Duodenal mucosa (tissue), 2 donors: ENCODE data around the gene CAMSAP3.

Experiments used
- H3K27ac ChIP-seq: one replicate; pipeline ENCODE4 v1.7.0; 2013; ENCODE audit warnings: low read depth, low read length
- H3K27me3 ChIP-seq, 2 donors: one replicate each; pipeline ENCODE4 v1.7.0; 2013; ENCODE audit warnings: low read length in 2 of 2, control low read depth in 1 of 2; ENCODE audit not compliant: insufficient read depth in 2 of 2, control insufficient read depth in 1 of 2
- H3K36me3 ChIP-seq, 2 donors: one replicate each; pipeline ENCODE4 v1.7.0; 2013; ENCODE audit warnings: low read length in 2 of 2, control low read depth in 1 of 2; ENCODE audit not compliant: insufficient read depth in 2 of 2, control insufficient read depth in 1 of 2
- H3K4me1 ChIP-seq, 2 donors: one replicate each; pipeline ENCODE4 v1.7.0; 2013; ENCODE audit warnings: low read length in 2 of 2, control low read depth in 1 of 2; ENCODE audit not compliant: insufficient read depth in 2 of 2, control insufficient read depth in 1 of 2
- H3K4me3 ChIP-seq, 2 donors: one replicate each; pipeline ENCODE4 v1.7.0; 2013; ENCODE audit warnings: low read length in 2 of 2, low read depth in 1 of 2
- H3K9ac ChIP-seq, 2 donors: one replicate each; pipeline ENCODE4 v1.7.0; 2013; ENCODE audit warnings: low read length in 2 of 2, low read depth in 1 of 2
- H3K9me3 ChIP-seq, 2 donors: one replicate each; pipeline ENCODE4 v1.7.0; 2013; ENCODE audit warnings: low read length in 2 of 2, control low read depth in 1 of 2; ENCODE audit not compliant: control insufficient read depth in 1 of 2

Gene CAMSAP3

GRCh38 chr19:7554990-7555864, 40.4 kb upstream of the CAMSAP3 start:
- Histone ChIP-seq H3K4me3 (no peak overlapping the region), H3K9me3 (no peaks in the 10 kb centered on the region), H3K9ac (no peak overlapping the region), H3K36me3 (peaks cover 21 to 48% of the 10 kb centered on the region in 2 donors), H3K4me1 (no peaks in the 10 kb centered on the region), H3K27ac (no peak overlapping the region), H3K27me3 (no peaks in the 10 kb centered on the region)

- peaks cover 21 to 52% of the 10 kb centered on the region in 2 donors for H3K36me3 ChIP-seq
- H3K27me3 ChIP-seq = no peaks in the 10 kb centered on the region
- no peaks in the 10 kb centered on the region for H3K9me3 ChIP-seq
- H3K4me3 ChIP-seq = no peak overlapping the region
- H3K27ac ChIP-seq = no peak overlapping the region
- no peak overlapping the region for H3K9ac ChIP-seq
- no peaks in the 10 kb centered on the region for H3K4me1 ChIP-seq
Observed at GRCh38 chr19:7556696-7557315, 38.9 kb upstream of the CAMSAP3 start.

- Histone ChIP-seq H3K27ac (no peak overlapping the region), H3K9me3 (no peaks in the 10 kb centered on the region), H3K27me3 (no peaks in the 10 kb centered on the region), H3K4me1 (no peaks in the 10 kb centered on the region), H3K36me3 (peaks cover 21 to 52% of the 10 kb centered on the region in 2 donors), H3K9ac (no peak overlapping the region), H3K4me3 (no peak overlapping the region)
Observed at GRCh38 chr19:7558667-7559066, 37.0 kb upstream of the CAMSAP3 start.

GRCh38 chr19:7559102-7559501, 36.6 kb upstream of the CAMSAP3 start:
- Histone ChIP-seq H3K4me3 (no peak overlapping the region), H3K9me3 (no peaks in the 10 kb centered on the region), H3K9ac (no peak overlapping the region), H3K36me3 (peaks cover 21 to 52% of the 10 kb centered on the region in 2 donors), H3K27me3 (no peaks in the 10 kb centered on the region), H3K4me1 (no peaks in the 10 kb centered on the region), H3K27ac (no peak overlapping the region)

GRCh38 chr19:7560255-7560654, 35.4 kb upstream of the CAMSAP3 start:
- Histone ChIP-seq H3K27me3 (no peaks in the 10 kb centered on the region), H3K36me3 (peaks cover 16 to 46% of the 10 kb centered on the region in 2 donors), H3K4me1 (no peaks in the 10 kb centered on the region), H3K9me3 (no peaks in the 10 kb centered on the region), H3K27ac (no peak overlapping the region), H3K4me3 (no peak overlapping the region), H3K9ac (no peak overlapping the region)

GRCh38 chr19:7561325-7561724, 34.3 kb upstream of the CAMSAP3 start:
- Histone ChIP-seq H3K9ac (no peak overlapping the region), H3K4me1 (no peaks in the 10 kb centered on the region), H3K27ac (no peak overlapping the region), H3K9me3 (no peaks in the 10 kb centered on the region), H3K4me3 (no peak overlapping the region), H3K27me3 (no peaks in the 10 kb centered on the region), H3K36me3 (peaks cover 15 to 41% of the 10 kb centered on the region in 2 donors)

- Histone ChIP-seq H3K9me3 (no peaks in the 10 kb centered on the region), H3K9ac (no peak overlapping the region), H3K27ac (no peak overlapping the region), H3K36me3 (peaks cover 6 to 27% of the 10 kb centered on the region in 2 donors), H3K4me1 (no peaks in the 10 kb centered on the region), H3K27me3 (no peaks in the 10 kb centered on the region), H3K4me3 (no peak overlapping the region)
Observed at GRCh38 chr19:7562646-7563393, 32.8 kb upstream of the CAMSAP3 start.

GRCh38 chr19:7564866-7565265, 30.8 kb upstream of the CAMSAP3 start:
- H3K36me3 ChIP-seq = peaks cover 0 to 12% of the 10 kb centered on the region in 2 donors
- H3K4me3 ChIP-seq = no peak overlapping the region
- H3K9me3 ChIP-seq = no peaks in the 10 kb centered on the region
- H3K27ac ChIP-seq = no peak overlapping the region
- H3K4me1 ChIP-seq = no peaks in the 10 kb centered on the region
- H3K27me3 ChIP-seq = no peaks in the 10 kb centered on the region
- no peak overlapping the region for H3K9ac ChIP-seq

- H3K9me3 ChIP-seq = no peaks in the 10 kb centered on the region
- H3K9ac ChIP-seq = no peak overlapping the region
- no peak overlapping the region for H3K27ac ChIP-seq
- H3K36me3 ChIP-seq = peaks cover 0 to 9% of the 10 kb centered on the region in 2 donors
- H3K27me3 ChIP-seq = no peaks in the 10 kb centered on the region
- no peaks in the 10 kb centered on the region for H3K4me1 ChIP-seq
- H3K4me3 ChIP-seq = no peak overlapping the region
Observed at GRCh38 chr19:7565332-7565731, 30.3 kb upstream of the CAMSAP3 start.

GRCh38 chr19:7570761-7571160, 24.9 kb upstream of the CAMSAP3 start:
- Histone ChIP-seq H3K36me3 (no peaks in the 10 kb centered on the region), H3K27me3 (no peaks in the 10 kb centered on the region), H3K27ac (no peak overlapping the region), H3K4me1 (no peaks in the 10 kb centered on the region), H3K4me3 (no peak overlapping the region), H3K9me3 (no peaks in the 10 kb centered on the region), H3K9ac (no peak overlapping the region)
